HepG2 (cell line): ENCODE measurements around the gene SRPRB. TPM values are rescaled to one million over a fixed set of nuclear protein-coding genes. Genes with fewer than 3 reads are reported as not detected.

ENCODE experiments used
- ATAC-seq: fragments of 200-7000 bp; cut with Tn5 transposase; 3 replicates; pipeline ENCODE4 v1.9.1; 2020; ENCODE audit warnings: mild to moderate bottlenecking, moderate library complexity
- BruUV-seq: library from RNA; stranded (reverse); fragments of 400-500 nt; replicated peaks from 2 replicates; lab custom pipeline; 2021; lab: Mats Ljungman, UMichigan
- CTCF ChIA-PET: fragments of 300-600 bp; formaldehyde crosslinking; extraction: SDS; loops from one replicate; lab custom pipeline; 2021; ENCODE audit warnings: low total read pairs, inconsistent platforms, low intra/inter-chr PET ratio; lab: Yijun Ruan, JAX
- POLR2A ChIA-PET: fragments of 350-600 bp; sonication (Branson Sonifier 250); formaldehyde crosslinking; loops from one replicate; lab custom pipeline; 2020; ENCODE audit warnings: antibody characterized with exemption, inconsistent platforms; lab: Yijun Ruan, JAX
- DNase-seq: peaks from one replicate; pipeline ENCODE4 v3.0.0-alpha.2; 2015; ENCODE audit warnings: low spot score
- FAIRE-seq: peaks from 3 replicates; lab custom pipeline; 2011; peaks lifted over from hg19 to GRCh38; lab: Jason Lieb, UNC
- H2AFZ ChIP-seq: one replicate; pipeline ENCODE4 v1.6.1; 2011; ENCODE audit warnings: low read length, inconsistent platforms
- H3K27ac ChIP-seq: fragments of 300-600 bp; 3 replicates; pipeline ENCODE4 v1.8.0; 2011; ENCODE audit warnings: mixed run types, mild to moderate bottlenecking, mixed read lengths, low read length, inconsistent platforms; ENCODE audit not compliant: insufficient read depth; ENCODE audit errors: extremely low read length
- H3K27me3 ChIP-seq, 2 experiments: fragments of 200-600 bp in 1 of 2; 2 replicates in 1 of 2; 3 replicates in 1 of 2; pipeline versions ENCODE4 v1.6.0 to v1.8.0; 2011; ENCODE audit warnings: low read length in 2 of 2, mild to moderate bottlenecking in 2 of 2, moderate library complexity in 2 of 2, inconsistent platforms in 1 of 2; ENCODE audit not compliant: insufficient read depth in 2 of 2, control insufficient read depth in 1 of 2
- H3K36me3 ChIP-seq, 2 experiments: fragments of 200-600 bp in 1 of 2; replicated peaks in 1 of 2; 2 replicates in 1 of 2; 3 replicates in 1 of 2; pipeline versions ENCODE4 v1.5.1 to v1.8.0; 2011; ENCODE audit warnings: low read length in 2 of 2, inconsistent platforms in 1 of 2; ENCODE audit not compliant: insufficient read depth in 2 of 2, control insufficient read depth in 1 of 2
- H3K4me1 ChIP-seq: 2 replicates; pipeline ENCODE4 v1.5.1; 2012; ENCODE audit warnings: low read length, inconsistent platforms; ENCODE audit not compliant: insufficient read depth
- H3K4me2 ChIP-seq: 2 replicates; pipeline ENCODE4 v1.6.0; 2011; ENCODE audit warnings: low read depth, low read length, inconsistent platforms
- H3K4me3 ChIP-seq, 3 experiments: fragments of 200-600 bp in 1 of 3; sonication (generic), shearing (Covaris generic) in 1 of 3; replicated peaks in 1 of 3; 2 replicates each; pipeline ENCODE4 v1.5.1; 2011 to 2016; ENCODE audit warnings: low read length in 3 of 3, inconsistent platforms in 2 of 3, low read depth in 2 of 3, mild to moderate bottlenecking in 2 of 3, control low read depth in 1 of 3, mixed read lengths in 1 of 3; ENCODE audit not compliant: insufficient read depth in 1 of 3
- H3K79me2 ChIP-seq: one replicate; pipeline ENCODE4 v1.6.1; 2011; ENCODE audit warnings: low read length, inconsistent platforms; ENCODE audit not compliant: insufficient read depth
- H3K9ac ChIP-seq: 2 replicates; pipeline ENCODE4 v1.6.0; 2011; ENCODE audit warnings: mild to moderate bottlenecking, low read depth, low read length, inconsistent platforms; ENCODE audit not compliant: insufficient read depth
- H3K9me3 ChIP-seq: 2 replicates; pipeline ENCODE4 v1.5.1; 2012; ENCODE audit warnings: mild to moderate bottlenecking, low read length
- H4K20me1 ChIP-seq: 2 replicates; pipeline ENCODE4 v1.6.0; 2011; ENCODE audit warnings: inconsistent platforms, mild to moderate bottlenecking, low read length, moderate library complexity; ENCODE audit not compliant: insufficient read depth
- ATF7-NPFF ChIP-seq: sonication (generic); formaldehyde crosslinking; IDR thresholded peaks from 2 replicates; pipeline ENCODE4 v1.8.1; 2023; ENCODE audit warnings: mild to moderate bottlenecking, low read depth, missing genetic modification reagents, moderate library complexity
- CC2D1A ChIP-seq: sonication (generic); formaldehyde crosslinking; IDR thresholded peaks from 2 replicates; pipeline ENCODE4 v1.8.1; 2023; ENCODE audit warnings: mild to moderate bottlenecking, missing genetic modification reagents
- CENPT ChIP-seq: sonication (generic); formaldehyde crosslinking; IDR thresholded peaks from 2 replicates; pipeline ENCODE4 v1.8.0; 2022; ENCODE audit warnings: low read depth, mild to moderate bottlenecking, moderate library complexity, missing genetic modification reagents
- CHCHD3 ChIP-seq: sonication (generic); formaldehyde crosslinking; IDR thresholded peaks from 2 replicates; pipeline ENCODE4 v1.8.0; 2022; ENCODE audit warnings: mild to moderate bottlenecking, missing genetic modification reagents, moderate library complexity
- FOXO1 ChIP-seq: sonication (generic); formaldehyde crosslinking; IDR thresholded peaks from 2 replicates; pipeline ENCODE4 v1.4.0; 2020; ENCODE audit warnings: missing genetic modification reagents
- GTF2F1 ChIP-seq: fragments of 150-350 bp; IDR thresholded peaks from 2 replicates; pipeline ENCODE4 v1.6.1; 2014; ENCODE audit warnings: low read length
- HDAC2 ChIP-seq: sonication (generic); formaldehyde crosslinking; IDR thresholded peaks from 2 replicates; pipeline ENCODE4 v1.4.0; 2020; ENCODE audit warnings: missing genetic modification reagents
- HMG20A ChIP-seq: IDR thresholded peaks from 2 replicates; pipeline ENCODE4 v1.6.1; 2016; ENCODE audit warnings: borderline replicate concordance
- KDM2A ChIP-seq: sonication (generic); formaldehyde crosslinking; IDR thresholded peaks from 2 replicates; pipeline ENCODE4 v1.4.0; 2020; ENCODE audit warnings: low read depth, missing genetic modification reagents, borderline replicate concordance
- PHF5A ChIP-seq: IDR thresholded peaks from one replicate; pipeline ENCODE4 v1.6.1; 2018; ENCODE audit warnings: low read depth, missing genetic modification reagents; ENCODE audit not compliant: unreplicated experiment
- RARA ChIP-seq: IDR thresholded peaks from 2 replicates; pipeline ENCODE4 v1.6.1; 2016; ENCODE audit warnings: missing genetic modification reagents, missing compliant biosample characterization
- ZBTB1 ChIP-seq: sonication (generic); formaldehyde crosslinking; IDR thresholded peaks from 2 replicates; pipeline ENCODE4 v1.4.0; 2020; ENCODE audit warnings: missing genetic modification reagents, borderline replicate concordance
- ZBTB3 ChIP-seq: sonication (generic); formaldehyde crosslinking; IDR thresholded peaks from 2 replicates; pipeline ENCODE4 v1.4.0; 2020; ENCODE audit warnings: low read depth, mild to moderate bottlenecking, moderate library complexity, missing genetic modification reagents, borderline replicate concordance
- ZFAT ChIP-seq: sonication (generic); formaldehyde crosslinking; conservative IDR thresholded peaks from 2 replicates; pipeline ENCODE4 v1.8.1; 2023; ENCODE audit warnings: missing genetic modification reagents, inconsistent platforms
- ZFYVE20 ChIP-seq: sonication (generic); formaldehyde crosslinking; IDR thresholded peaks from 2 replicates; pipeline ENCODE4 v1.8.0; 2023; ENCODE audit warnings: low read depth, mild to moderate bottlenecking, moderate library complexity, missing genetic modification reagents, borderline replicate concordance
- ZNF546 ChIP-seq: sonication (generic); formaldehyde crosslinking; conservative IDR thresholded peaks from 2 replicates; pipeline ENCODE4 v1.8.1; 2023; ENCODE audit warnings: mild to moderate bottlenecking, missing genetic modification reagents
- ZNF619 ChIP-seq: sonication (generic); formaldehyde crosslinking; IDR thresholded peaks from 2 replicates; pipeline ENCODE4 v1.4.0; 2020; ENCODE audit warnings: mild to moderate bottlenecking, missing genetic modification reagents
- ZNF878 ChIP-seq: sonication (generic); formaldehyde crosslinking; IDR thresholded peaks from 2 replicates; pipeline ENCODE4 v1.8.1; 2023; ENCODE audit warnings: mild to moderate bottlenecking, missing genetic modification reagents, moderate library complexity
- ZNF891 ChIP-seq: sonication (generic); formaldehyde crosslinking; IDR thresholded peaks from 2 replicates; pipeline ENCODE4 v1.5.0; 2020; ENCODE audit warnings: mild to moderate bottlenecking, missing genetic modification reagents
- WGBS: methylation state at CpG from one replicate; pipeline ENCODE4 v1.1.6; 2017; ENCODE audit warnings: low lambda C conversion rate; 5-methylcytosine and 5-hydroxymethylcytosine counted together
- in situ Hi-C: cut with HindIII; loops from 2 replicates; pipeline ENCODE4 v1.10.0; 2017; ENCODE audit warnings: low pct_unique_long_range_greater_than_20kb; ENCODE audit not compliant: extremely low pct_ligation_motif_present
- intact Hi-C: fragments of 100-400 bp; cut with micrococcal nuclease; formaldehyde crosslinking; loops from one replicate; pipeline ENCODE4 v1.10.0; 2022; ENCODE audit not compliant: unreplicated experiment
- polyA plus RNA-seq, 8 experiments: library from polyadenylated mRNA; depleted of rRNA in 3 of 8; stranded (reverse) in 7 of 8; unstranded in 1 of 8; fragments of >200 nt; fragmentation: Illumina TruSeq in 4 of 8; extraction: Trizol in 4 of 8; gene quantifications; 2 replicates each; pipeline versions ENCODE4 v1.2.1 to v1.2.3, GENCODE V29; 2011 to 2016; ENCODE audit warnings: low read depth in 4 of 8, missing spikeins in 1 of 8, mixed read lengths in 1 of 8; ENCODE audit not compliant: insufficient read depth in 1 of 8
- total RNA-seq, 5 experiments: library from RNA; depleted of rRNA; stranded (reverse); fragments of >200 nt; fragmentation: Illumina TruSeq; extraction: Trizol; gene quantifications; 2 replicates each; pipeline ENCODE4 v1.2.3, GENCODE V29; 2016; ENCODE audit warnings: low read depth in 1 of 5
- TF ChIP-seq, protein P1 (sequence below): sonication (generic); formaldehyde crosslinking; IDR thresholded peaks from 2 replicates; pipeline ENCODE4 v1.5.1; 2020; ENCODE audit warnings: mild to moderate bottlenecking, missing genetic modification reagents

SRPRB gene
- total and polyA plus RNA-seq, 2 of the 13 experiments (the other 11 are each of a cell fraction or from before 2014, with no cell fraction given): 41.0 to 111 TPM

- Histone ChIP-seq H3K79me2 (no peaks in the 10 kb centered on the region), H3K36me3 (no peaks in the 10 kb centered on the region), H3K4me3 (no peak overlapping the region), H3K27me3 (peaks cover 3 to 63% of the 10 kb centered on the region in 2 experiments), H3K9ac (no peak overlapping the region), H3K4me2 (no peak overlapping the region), H4K20me1 (no peaks in the 10 kb centered on the region), H3K27ac (no peak overlapping the region), H3K4me1 (no peaks in the 10 kb centered on the region), H3K9me3 (no peaks in the 10 kb centered on the region), H2AFZ (no peak overlapping the region)
- no peak for TF ChIP-seq ZNF546 (CRISPR knock-in tag)
- TF ChIP-seq RARA (CRISPR knock-in tag): no peak
- TF ChIP-seq ZNF891 (CRISPR knock-in tag): no peak
- TF ChIP-seq HDAC2: no peak
- TF ChIP-seq ZNF619 (CRISPR knock-in tag): no peak
- no peak for TF ChIP-seq CENPT (CRISPR knock-in tag)
- TF ChIP-seq CC2D1A (CRISPR knock-in tag): no peak
- no peak for TF ChIP-seq ATF7-NPFF (CRISPR knock-in tag)
- TF ChIP-seq FOXO1 (CRISPR knock-in tag): no peak
- TF ChIP-seq KDM2A (CRISPR knock-in tag): no peak
- TF ChIP-seq ZFYVE20 (CRISPR knock-in tag): no peak
- TF ChIP-seq ZNF878 (CRISPR knock-in tag): no peak
- TF ChIP-seq CHCHD3 (CRISPR knock-in tag): no peak
- no peak for TF ChIP-seq ZFAT (CRISPR knock-in tag)
- TF ChIP-seq PHF5A (CRISPR knock-in tag): no peak
- no peak for TF ChIP-seq ZBTB1
- TF ChIP-seq HMG20A (CRISPR knock-in tag): no peak
- no peak for TF ChIP-seq ZBTB3
- TF ChIP-seq, protein P1, sequence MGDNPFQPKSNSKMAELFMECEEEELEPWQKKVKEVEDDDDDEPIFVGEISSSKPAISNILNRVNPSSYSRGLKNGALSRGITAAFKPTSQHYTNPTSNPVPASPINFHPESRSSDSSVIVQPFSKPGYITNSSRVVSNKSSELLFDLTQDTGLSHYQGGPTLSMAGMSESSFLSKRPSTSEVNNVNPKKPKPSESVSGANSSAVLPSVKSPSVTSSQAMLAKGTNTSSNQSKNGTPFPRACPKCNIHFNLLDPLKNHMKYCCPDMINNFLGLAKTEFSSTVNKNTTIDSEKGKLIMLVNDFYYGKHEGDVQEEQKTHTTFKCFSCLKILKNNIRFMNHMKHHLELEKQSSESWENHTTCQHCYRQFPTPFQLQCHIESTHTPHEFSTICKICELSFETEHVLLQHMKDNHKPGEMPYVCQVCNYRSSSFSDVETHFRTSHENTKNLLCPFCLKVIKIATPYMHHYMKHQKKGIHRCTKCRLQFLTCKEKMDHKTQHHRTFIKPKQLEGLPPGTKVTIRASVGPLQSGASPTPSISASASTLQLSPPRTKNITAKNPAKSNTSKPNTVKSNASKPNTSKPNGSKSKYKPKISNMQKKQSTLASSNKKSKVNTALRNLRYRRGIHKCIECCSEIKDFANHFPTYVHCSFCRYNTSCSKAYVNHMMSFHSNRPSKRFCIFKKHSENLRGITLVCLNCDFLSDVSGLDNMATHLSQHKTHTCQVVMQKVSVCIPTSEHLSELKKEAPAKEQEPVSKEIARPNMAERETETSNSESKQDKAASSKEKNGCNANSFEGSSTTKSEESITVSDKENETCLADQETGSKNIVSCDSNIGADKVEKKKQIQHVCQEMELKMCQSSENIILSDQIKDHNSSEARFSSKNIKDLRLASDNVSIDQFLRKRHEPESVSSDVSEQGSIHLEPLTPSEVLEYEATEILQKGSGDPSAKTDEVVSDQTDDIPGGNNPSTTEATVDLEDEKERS: no peak
- no peak for TF ChIP-seq GTF2F1
- BruUV-seq: no TSS peak
- ChIA-PET POLR2A (no interaction called here), CTCF (no interaction called here)
- ATAC-seq (no peak), DNase-seq (no peak), FAIRE-seq (no peak)
- in situ Hi-C loops: no loop called here
- intact Hi-C loops: loop anchor here (2.0 kb wide), 1 partner anchor 58 kb away; no protein-coding TSS in a partner anchor
- 54% methylated on average over 4 of the region's 5 CpGs for WGBS
These were observed 54.9 kb downstream of the SRPRB start for GRCh38 chr3:133860519-133860918.
